GM21447 (cell line): ENCODE data around the gene SLC19A1.

ENCODE experiments used
- ATAC-seq: cut with Tn5 transposase; IDR thresholded peaks from one replicate; pipeline ENCODE4 v1.9.1; 2021; ENCODE audit not compliant: unreplicated experiment

The SLC19A1 gene

DNA sequence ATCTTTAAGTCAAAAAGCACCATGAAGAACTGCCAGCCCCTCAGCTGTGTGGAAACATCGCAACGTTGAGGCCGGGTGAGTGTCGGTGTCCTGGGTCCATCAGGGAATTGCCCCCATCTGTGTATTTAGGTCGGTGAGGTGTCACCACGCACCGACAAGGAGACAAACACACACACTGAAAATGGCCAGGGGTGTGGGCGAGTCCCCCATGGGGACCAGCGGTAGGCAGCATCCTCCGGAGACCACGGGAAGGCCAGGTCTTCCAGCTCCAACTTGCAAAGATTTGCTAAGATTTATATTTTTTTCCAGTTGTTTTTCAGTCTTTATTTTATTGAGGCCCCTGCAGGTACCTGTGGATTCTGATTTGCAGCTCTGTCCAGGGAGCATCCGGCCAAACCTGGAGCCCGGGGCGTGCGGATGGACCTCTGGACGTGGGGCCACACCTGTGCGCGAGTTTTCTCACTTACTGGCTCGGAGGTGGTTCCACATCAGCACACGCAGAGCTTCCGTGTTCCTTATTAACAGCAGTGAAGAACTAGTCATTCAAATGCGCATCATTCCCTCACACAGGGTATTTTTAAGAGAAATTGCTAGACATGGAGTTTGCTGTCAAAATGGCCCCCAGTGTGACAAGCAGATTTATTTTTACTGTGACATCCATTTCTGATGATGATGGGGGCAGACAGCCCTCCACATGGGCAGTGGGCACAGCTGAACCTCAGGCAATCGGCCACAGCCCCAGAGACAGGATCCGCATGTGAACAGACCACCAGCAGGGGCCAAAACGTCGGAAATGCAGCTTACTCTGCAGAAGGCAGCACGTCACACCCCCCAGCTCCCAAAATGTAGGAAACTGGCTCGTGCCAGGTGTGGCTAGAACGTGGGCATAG, 17.2 kb upstream of the SLC19A1 start:
- no peak for ATAC-seq

DNA sequence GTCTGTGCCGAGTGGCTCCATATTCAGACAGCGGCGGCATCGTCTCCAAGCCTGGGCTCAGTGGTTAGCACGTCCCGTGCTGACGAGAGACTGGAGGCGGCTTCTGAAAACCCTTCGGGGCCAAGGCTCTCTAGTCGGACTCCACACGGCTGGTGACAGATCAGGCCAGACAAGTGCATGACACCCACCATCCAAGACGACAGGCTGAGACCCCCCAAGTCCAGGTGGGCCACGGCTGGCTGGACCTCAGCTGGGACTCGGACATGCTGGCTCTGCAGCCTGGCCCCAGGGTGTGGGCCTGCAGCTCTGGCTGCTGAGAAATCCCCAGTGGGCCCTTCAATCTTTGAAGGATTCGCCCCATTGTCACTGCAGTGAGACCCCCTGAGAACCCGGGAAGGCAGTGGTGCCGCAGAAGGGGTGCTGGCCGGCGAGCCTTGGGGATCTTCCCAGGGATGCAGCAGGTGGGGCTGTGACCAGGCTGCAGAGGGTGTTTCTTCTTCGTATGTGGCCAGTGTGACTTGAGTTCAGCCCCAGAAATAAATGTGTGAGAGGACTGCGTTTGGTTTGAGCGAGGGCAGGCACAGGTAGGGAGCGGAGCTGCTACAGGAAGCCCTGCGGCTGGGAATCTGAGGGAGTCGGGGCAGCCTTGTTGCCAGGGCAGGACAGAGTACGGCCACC, 15.9 kb upstream of the SLC19A1 start:
- ATAC-seq = no peak

GRCh38 chr21:45557616-45558043, 15.4 kb upstream of the SLC19A1 start:
- ATAC-seq = no peak

DNA sequence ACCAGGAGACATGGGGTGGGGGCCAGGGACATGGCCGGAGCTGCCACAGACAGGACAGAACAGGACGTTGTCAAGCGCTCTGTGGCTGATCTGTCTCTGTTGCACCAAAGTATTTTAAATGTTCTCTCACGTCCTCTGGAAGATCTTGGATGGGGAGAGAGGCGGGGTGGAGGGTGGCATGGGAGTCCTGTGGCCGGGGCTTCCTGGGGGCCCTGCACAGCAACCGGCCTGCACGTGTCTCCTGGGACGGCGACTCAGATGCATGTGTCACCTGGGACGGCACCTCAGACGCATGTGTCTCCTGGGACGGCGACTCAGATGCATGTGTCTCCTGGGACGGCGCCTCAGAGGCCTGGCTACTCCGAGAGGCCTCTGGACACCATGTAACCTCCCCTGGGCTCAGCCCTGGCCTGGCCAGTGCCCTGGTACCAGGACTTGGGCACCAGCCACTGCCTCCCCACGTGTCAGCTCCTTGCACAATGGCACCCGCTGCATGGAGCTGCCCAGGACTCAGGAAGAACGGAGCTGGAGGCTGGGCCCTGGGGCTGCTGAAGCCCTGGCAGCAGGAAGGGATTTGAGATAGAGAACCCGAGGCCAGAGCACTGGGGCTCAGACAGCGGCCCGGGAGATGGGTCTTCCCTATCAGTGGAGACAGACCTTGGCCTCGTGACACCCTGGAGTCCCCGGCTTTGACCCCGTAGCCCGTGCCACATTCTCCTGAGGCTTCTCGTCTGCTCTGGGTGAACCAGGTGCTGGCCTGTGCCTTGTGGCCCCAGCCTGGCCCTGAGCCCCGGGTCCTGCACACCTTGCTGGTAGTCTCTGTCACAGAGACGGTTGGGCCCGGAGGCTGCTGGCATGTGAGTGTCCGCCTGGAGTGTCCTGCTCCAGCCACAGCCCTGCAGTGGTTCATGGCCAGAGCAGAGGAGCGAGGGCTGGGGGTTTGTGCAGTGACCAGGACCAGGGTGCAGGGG, 14.7 kb upstream of the SLC19A1 start:
- ATAC-seq = no peak

- no peak for ATAC-seq
Measured at GRCh38 chr21:45556302-45556644, 14.0 kb upstream of the SLC19A1 start.

DNA sequence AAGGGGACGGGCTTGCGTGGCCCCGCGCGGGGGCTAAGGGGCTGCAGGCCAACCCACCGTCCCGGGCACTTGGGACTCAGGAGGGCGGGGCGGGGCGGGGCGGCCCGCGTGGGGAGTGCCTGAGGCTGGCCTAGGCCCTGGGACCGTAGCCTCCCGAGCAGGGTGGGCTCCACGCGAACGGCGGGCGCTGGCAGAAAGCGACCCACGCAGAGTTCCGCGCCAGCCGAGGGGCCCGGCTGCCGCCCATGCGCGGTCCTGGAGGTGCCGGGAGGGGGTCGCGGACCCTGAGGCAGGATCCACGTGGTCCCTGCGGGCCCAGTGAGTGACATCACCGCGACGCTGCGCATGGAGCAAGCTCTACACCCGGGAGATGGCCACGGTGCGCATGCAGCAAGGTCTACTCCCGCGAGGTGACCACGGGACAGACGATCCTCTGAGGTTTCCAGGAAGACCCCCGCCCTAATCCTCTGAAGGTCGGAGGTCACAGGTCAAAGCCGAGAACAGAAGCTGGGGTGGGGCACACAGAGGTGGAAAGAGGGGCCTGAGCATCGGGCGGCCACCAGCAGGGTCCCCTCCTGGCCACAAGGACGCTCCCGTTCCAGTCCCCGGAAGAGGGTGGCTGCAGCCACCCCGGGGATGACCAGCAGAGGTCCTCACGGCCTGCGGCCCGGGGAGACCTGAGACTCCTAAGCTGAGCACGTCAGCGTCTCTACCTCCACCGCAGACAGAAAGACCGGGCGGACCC, 13.5 kb upstream of the SLC19A1 start:
- no peak for ATAC-seq

GRCh38 chr21:45555251-45555556, 13.0 kb upstream of the SLC19A1 start:
- no peak for ATAC-seq

- peak; percentile 36 for ATAC-seq
Measured at GRCh38 chr21:45554477-45555175, 12.4 kb upstream of the SLC19A1 start.

DNA sequence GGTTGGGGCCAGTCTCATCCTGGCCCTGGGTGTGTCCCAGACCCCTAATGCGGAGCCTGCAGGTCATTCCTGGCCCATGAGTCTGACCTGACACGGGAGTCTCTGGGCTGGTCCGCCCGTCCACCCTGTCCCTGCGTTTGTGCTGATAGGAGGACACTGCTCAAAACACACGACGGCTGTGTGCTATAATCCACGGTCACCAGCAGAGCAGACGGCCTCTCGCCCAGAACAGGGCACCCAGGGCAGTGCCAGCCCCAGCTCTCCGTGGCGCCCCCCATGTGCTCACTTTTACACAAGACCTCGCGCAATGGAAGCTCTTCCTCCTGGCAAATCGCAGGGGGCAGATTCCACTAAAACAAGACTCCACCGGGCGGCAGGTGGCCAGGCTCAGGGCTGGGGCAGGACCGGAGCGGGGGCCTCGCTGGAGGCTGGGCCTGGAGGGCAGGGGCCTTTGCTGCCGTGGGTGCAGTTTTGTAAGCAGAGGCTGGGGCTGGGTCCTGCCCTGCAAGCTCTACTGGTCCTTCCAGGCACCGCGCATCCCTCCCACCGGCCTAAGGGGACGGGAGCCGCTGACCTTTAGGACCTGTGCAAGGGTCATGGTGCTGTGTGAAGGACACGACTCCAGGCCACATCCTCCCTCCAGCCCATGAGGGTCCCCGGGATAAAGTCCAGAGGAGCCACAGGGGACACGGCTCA, 10.6 kb upstream of the SLC19A1 start:
- ATAC-seq = no peak

GRCh38 chr21:45551783-45552695, 9.8 kb upstream of the SLC19A1 start:
- ATAC-seq = no peak

GRCh38 chr21:45551316-45551715, 9.1 kb upstream of the SLC19A1 start:
- ATAC-seq = no peak

DNA sequence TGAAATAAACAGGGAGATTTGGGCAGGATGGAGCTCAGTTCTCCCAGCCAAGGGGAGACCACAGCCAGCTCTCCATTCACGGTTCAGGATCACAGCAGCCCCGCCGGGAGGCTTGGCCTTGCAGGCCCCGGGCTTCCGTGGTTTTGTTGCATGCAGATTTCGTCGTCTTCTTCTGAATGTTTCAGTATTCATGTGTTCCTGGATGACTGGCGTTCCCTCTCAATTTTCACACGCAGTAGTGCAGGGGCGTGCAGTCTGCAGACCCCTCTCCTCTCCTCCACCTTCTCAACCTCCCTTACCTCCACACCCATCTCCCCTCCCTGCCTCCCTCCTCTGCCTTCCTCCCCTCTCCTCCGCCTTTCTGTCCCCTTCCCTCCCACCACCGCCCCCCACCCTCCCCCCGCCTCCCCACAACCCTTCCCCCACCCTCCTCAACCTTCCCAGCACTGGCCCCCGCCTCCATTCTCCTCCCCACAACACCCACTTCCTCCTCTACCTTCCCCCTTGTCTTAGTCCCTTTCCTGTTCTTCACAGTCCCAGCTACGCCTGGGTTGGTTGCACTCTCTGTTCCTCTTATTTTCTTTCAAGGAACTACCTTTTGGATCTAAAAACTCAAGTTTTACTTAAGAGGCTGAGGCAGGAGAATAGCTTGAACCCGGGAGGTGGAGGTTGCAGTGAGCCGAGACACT, 8.4 kb upstream of the SLC19A1 start:
- peak; percentile 49 for ATAC-seq

DNA sequence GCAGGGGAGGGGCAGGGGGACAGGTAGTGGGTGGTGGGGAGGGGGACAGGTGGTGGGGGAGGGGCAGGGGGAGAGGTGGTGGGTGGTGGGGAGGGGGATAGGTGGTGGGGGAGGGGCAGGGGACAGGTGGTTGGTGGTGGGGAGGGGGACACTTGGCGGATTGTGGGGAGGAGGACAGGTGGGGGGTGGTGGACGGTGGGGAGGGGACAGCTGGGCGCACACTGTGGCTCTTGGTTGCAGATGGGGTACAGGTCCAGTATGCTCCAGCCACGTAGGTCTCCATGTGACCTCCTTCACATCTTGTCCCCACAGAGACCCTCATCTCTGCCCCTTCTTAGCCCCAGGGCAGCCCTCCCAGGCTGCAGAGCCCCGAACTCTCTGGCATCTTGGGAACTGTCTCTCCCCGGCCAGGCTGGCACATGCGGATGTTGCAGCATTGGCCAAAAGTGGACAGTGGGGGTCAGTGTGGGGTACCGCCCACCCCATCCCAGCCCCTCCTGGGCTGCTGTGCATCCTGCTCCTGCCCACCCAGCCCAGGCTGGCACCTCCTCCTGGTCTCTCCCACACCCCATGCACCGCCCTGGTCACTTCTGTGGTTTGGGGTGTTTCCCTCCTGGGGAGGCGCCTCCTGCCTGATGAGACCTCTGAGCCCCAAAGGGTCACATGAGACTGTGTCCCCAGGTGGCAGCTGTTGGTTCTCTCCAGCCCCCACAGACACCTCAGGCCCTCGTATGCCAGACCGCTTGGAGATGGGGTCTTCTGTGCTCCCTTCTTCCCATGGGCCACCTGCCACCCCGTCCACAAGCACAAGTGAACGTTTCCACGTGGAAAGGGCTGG, 7.6 kb upstream of the SLC19A1 start:
- ATAC-seq = peak; percentile 44

GRCh38 chr21:45548711-45549491, 6.7 kb upstream of the SLC19A1 start:
- ATAC-seq = no peak

DNA sequence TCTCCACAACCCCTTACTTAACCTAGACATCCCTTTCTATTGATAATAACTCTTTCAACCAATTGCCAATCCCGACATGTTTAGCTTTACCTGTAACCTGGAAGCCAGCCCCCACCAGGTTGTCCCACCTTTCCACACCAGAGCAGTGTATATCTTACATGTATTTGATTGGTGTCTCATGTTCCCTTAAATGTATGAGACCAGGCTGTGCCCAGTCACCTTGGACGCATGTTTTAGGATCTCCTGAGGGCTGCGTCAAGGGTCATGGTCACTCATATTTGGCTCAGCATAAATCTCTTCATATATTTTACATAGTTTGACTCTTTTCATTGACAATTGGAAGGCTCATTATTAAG, 5.3 kb upstream of the SLC19A1 start:
- no peak for ATAC-seq
